GM10847 (cell line): ENCODE data around the gene S100A8.

ENCODE experiments used
- POLR2A ChIP-seq: IDR thresholded peaks from 2 replicates; pipeline ENCODE4 v1.6.1; 2011; ENCODE audit not compliant: insufficient read length; ENCODE audit errors: extremely low read depth

The S100A8 gene

DNA sequence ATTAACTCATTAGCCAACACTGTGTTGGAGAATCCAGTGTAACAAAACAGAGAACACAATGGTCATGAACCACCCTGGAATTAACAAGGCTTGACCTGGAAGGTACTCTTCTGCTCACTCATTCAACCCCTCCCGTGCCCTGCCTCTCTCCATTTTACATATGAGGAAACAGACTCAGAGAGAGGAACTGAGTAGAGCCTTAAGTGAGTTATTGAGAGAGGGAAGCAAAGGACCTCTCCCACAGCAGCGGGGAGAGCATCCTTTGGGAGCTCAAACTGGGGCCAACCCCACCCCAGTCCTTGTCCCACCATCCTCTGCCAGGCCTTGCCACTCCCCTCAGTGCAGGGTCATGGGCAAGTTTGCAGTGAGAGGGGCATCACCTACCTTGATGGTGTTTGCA is 16.8 kb downstream of the S100A8 start:
- no peak for TF ChIP-seq POLR2A

DNA sequence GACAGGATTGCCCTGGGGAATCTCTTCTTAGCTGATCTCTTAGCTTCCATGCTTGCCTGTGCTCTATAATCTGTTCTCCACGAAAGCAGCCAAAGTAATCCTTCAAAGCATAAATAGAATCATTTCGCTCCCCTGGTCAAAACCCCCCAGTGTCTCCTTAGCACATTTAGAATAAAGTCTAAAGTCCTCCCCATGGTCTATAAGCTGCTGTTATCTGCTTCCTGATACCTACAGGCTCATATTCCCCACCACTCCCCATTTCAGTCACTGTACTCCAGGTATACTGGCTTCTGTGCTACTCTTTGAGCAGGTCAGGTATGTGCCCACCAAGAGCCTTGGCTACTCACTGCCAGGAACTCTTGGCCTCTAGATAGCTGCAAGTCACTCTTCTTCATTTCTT is 18.3 kb downstream of the S100A8 start:
- no peak for TF ChIP-seq POLR2A

DNA sequence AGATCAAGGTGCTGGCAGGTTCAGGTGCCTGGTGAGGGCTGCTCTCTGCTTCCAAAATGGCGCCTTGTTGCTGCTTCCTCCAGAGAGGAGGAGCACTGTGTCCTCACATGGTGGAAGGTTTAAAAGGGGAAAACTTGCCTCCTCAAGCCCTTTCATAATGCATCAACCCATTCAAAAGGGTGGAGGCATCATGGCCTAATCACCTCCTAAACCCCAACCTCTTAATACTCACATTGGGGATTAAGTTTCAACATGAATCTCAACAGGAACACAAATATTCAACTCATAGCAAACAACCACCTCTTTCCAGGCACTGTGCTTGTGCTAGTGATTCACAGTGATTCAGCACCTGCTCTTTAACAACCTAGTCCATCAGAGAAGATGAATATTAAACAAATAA is 19.6 kb downstream of the S100A8 start:
- no peak for TF ChIP-seq POLR2A

DNA sequence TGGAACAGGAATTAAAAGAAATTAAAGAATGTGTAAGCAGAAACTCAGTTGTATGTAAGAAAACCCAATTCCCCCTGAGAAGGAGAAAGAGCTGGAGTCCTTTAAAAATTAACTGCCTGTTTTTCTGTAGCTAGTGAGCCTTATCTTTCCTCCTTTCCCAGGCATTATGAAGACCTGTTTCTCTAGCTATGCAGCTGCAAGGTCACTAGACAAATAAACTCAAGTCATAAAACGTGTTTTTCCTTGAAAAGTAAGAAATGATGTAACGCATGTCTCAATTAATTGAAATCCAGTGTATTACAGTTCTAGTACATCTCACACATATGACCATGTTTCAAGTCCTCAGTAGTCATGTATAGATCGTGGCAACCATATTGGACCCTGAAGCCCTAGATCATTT is 20.7 kb downstream of the S100A8 start:
- no peak for TF ChIP-seq POLR2A

DNA sequence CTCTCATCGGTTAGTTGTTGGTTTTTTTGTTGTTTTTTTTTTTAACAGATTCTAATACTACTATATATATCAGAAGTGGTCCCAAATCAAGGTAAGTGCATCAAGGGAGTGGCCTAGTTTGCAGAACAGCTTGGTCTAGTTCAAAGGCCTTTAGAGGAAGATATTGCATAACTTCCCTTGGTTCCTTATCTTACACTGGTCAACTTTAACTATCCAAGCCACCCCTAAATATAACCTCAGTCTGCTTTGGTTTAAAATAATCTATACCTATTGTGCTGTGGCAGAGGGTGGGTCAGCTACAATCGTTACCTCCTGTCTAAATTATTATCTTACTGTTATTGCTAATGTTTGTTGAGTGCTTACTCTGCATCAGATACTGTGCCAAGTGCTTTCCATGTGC is 22.4 kb downstream of the S100A8 start:
- TF ChIP-seq POLR2A = no peak

DNA sequence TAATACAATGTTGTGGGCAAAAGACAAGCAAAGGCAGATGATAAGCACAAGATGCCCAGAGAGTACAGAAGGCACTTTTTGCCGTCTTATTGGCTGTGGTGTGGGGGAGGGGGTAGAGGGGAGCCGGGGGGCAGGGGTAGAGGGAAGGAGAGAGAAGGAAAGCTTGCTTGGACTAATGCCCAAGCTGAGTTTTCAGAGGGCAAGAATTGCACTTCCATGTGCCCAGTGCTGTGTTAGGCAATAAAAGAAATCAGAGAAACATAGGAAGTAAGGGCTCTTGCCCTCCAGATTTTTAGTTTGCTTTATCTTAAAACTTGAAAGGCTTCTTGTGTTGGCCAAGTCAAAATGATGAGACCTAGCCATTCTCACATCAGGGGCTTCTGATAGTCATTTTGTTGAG is 23.8 kb downstream of the S100A8 start:
- TF ChIP-seq POLR2A = no peak

DNA sequence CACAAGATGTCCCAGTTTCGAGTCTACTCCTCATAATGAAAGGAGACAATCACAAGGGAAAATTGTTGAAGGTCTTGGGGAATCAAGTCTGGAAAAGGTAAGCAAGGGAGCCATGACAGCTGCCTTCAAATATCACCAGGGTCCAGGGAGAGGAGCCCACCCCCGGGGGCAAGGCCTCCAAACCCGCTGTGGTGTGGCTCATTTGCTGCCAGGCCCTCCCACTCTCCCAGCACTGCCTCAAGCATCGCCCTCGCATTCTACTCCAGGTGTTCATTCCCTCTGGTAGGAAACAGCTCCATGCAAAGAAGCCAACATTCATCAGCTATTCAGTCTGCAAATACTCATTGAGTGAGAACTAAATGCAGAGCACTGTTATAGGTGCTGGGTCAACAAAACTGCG is 24.6 kb downstream of the S100A8 start:
- TF ChIP-seq POLR2A = no peak

DNA sequence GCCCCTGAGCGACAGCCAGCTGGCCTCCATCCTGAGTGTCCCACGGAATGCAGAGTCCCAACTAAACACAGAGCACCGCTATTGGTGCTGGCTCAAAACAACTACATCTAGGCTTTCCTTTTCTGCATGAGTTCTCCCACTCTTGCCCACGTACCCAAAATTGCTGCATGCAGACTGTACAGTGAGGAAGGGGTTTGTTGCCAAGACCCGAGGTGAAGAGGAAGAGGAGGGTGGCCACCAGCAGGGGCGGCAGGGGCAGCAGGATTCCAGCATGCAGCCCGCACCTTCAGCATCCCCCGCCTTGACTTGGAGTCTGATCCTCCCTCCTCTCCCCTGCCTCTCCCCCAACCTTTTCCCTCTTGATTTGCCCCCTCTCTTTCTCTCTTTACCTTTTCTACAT is 25.2 kb downstream of the S100A8 start:
- no peak for TF ChIP-seq POLR2A

DNA sequence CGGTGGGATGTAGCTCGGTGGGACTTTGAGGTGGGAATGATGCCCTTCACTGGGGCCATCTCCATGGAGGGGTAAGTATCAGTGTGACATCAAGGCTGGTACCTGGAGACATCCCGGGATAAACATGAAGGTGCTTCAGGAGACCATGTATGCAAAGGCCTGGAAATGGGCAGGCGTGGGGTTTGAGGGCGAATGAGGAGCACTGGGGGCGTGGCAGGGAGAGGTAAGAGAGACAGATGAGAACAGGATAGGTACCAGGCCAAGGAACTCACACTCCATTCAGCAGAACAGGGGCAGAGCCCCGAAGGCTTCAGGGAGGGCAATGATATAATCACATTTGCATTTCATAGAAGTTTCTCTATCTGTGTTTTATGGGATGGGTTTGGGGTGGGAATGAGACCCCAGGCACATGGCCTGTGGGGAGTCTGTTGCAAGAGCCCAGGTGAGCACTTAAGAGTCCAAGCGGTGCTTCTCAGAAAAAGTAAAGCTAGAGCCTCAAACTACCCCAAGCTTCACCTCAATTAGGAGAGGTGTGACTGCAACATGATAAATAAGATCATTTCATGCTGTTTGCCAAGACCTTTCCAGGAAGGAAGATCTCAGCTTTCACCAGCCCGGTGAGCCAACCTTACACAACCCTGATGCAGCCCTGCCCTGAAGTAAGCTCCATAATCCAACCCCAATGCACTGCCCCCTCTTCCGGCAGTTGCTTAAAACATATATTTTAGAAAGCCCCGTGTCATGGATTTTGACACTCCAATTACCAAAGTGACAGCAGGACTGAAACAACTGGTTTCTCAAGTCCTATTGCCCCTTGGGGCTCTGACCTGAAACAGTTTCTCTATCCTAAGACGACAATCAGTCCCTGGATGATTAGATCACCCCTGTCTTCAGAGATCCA is 25.9 kb downstream of the S100A8 start:
- TF ChIP-seq POLR2A = no peak

DNA sequence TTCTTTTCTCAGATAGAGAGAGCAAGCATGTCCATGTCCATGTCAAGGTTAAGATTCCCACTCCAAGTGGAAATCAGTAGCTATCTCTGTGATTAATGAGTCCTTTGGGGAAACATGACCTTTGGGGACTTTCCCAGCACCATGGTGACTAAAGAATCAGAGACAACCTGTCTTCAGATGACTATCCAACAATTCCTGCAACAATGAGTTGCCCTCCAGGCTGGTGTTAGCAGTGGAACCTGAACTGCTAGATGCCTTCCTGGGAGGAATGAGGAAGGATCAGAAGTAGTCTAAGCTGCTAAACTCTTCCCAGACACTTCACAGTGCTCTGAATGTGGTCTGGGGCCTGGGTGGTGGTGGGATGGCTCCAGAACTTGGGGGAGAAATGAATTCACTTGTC is 26.7 kb downstream of the S100A8 start:
- TF ChIP-seq POLR2A = no peak

DNA sequence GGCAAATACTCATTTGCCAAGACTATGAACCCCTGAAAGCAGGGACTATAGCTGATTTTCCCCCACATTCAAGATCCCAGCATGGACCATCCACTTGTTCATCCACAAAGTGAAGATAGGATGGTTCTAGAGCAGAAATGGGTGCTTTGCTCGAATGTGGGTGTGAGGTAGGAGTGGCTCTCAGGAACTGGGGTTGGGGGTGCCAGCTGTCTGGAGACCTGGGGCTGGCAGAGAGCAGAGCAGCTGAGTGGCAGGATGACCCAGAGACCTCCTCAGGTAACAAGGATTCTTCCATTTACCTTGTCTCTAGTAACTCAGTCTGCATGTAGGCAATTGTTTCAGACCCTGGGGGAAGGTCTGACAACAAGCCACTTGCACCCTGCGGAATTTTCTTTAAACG is 27.2 kb downstream of the S100A8 start:
- TF ChIP-seq POLR2A = no peak

DNA sequence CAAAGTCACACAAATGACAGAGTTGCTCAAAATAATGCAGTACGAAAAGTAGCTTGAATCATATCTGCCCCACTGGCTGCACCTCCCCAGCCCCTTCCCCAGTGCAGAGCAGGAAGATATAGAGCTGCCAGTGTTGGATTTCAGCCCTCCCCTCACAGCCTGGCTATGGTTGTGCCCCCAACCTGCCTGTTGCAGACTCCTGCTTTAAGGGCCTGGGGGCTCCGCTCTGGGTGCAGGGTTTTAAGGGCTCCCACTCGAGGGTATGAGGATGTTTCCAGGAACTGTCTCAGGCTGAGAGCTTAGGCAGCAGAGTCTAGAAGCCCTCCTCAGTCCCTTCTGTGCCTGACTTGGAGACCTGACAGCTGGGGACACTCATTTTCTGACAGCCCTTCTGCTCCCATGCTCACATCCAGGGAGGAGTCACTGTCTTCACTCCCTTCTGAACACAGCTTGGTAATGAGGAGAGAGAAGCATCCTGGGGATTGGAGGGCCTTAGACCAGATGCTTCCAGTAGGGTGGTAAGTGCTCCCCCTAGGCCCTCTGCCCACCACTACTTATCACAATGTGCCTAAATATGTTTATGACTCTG is 28.6 kb downstream of the S100A8 start:
- no peak for TF ChIP-seq POLR2A

DNA sequence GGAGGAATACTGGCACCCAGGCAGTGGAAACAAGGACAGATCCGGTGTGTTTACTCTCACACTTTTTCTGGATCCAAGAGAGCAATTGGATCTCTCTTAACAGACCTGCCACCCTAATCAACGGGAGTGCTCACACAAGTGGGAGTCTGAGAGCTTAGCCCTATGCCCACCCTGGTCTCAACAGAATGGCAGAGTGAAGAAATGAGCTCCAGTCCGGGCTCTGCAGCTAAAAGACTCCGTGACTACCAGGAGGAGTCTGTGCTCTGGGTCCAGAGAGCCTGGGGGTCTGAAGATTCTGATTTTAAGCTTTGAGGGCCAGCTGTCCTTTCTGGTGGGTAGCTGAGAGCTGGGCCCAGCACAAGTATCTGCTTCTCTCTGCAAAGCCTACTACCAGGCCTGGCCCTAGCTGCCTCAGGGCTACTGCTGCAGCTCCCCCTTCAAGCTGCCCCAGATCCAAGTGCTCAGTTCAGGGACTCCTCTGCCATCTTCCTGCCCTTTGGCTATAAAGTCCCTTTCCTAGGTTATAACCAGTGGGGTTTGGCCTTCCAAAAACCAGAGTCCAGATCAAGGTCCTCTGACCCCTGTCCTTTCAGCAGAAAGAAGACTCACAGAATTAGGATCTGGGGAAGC is 29.3 kb downstream of the S100A8 start:
- no peak for TF ChIP-seq POLR2A

DNA sequence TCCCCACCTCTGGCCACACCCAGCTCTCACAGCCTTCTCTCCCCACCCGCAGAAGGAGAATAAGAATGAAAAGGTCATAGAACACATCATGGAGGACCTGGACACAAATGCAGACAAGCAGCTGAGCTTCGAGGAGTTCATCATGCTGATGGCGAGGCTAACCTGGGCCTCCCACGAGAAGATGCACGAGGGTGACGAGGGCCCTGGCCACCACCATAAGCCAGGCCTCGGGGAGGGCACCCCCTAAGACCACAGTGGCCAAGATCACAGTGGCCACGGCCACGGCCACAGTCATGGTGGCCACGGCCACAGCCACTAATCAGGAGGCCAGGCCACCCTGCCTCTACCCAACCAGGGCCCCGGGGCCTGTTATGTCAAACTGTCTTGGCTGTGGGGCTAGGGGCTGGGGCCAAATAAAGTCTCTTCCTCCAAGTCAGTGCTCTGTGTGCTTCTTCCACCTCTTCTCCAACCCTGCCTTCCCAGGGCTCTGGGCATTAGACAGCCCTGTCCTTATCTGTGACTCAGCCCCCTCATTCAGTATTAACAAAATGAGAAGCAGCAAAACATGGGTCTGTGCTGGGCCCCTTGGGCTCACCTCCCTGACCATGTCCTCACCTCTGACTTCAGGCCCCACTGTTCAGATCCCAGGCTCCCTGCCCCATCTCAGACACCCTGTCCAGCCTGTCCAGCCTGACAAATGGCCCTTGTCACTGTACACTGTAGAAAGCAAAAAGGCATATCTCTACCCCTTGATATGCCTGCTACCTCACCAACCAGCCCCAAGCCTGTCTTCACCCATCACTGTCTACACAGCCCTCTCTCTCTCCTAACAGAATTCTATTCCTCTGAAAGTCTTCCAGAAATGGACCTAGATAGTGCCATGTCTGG is 30.0 kb downstream of the S100A8 start:
- no peak for TF ChIP-seq POLR2A

DNA sequence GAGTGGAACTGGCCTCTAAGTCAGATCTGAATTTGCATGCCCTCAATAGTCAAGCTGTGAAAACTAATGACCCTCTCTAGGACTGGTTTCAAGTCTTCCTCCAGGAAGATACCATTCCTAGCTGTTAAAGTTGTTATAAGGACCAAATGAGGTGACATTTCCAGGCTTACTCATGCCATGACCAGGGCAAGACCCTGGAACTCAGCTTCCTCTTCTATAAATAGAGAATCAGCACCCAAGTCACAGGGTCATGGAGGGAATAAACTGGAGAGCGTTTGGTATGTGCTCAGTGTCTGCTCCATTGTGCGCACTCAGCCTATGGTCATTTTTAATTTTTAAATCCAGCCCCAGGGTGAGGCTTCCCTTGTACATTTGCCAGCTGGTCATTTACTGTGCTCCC is 30.7 kb downstream of the S100A8 start:
- TF ChIP-seq POLR2A = no peak
